Heart right ventricle (tissue), 16 donors: ENCODE measurements around the gene PLCD3. TPM values are rescaled to one million over a fixed set of nuclear protein-coding genes. Genes with fewer than 3 reads are reported as not detected.

Experiments
- ATAC-seq, 8 donors: fragments of 200-7000 bp; cut with Tn5 transposase; one replicate each; pipeline ENCODE4 v1.9.1; 2020; ENCODE audit warnings: mild to moderate bottlenecking in 8 of 8, moderate library complexity in 8 of 8, moderate number of reproducible peaks in 1 of 8
- DNase-seq, 2 donors: peaks; one replicate each; pipeline ENCODE4 v3.0.0-alpha.2; 2020
- H3K27ac ChIP-seq, 10 donors: fragments of 200-600 bp; sonication (generic) in 2 of 10; one replicate each; pipeline versions ENCODE4 v1.5.0 to v1.8.0; 2020 to 2022; ENCODE audit warnings: mild to moderate bottlenecking in 3 of 10
- H3K27me3 ChIP-seq, 7 donors: fragments of 200-600 bp; one replicate each; pipeline ENCODE4 v1.8.0; 2021 to 2022; ENCODE audit warnings: mild to moderate bottlenecking in 2 of 7
- H3K36me3 ChIP-seq, 9 donors: fragments of 200-600 bp; sonication (generic) in 1 of 9; one replicate each; pipeline versions ENCODE4 v1.5.0 to v1.8.0; 2020 to 2022; ENCODE audit warnings: mild to moderate bottlenecking in 2 of 9
- H3K4me1 ChIP-seq, 9 donors: fragments of 200-600 bp; sonication (generic) in 1 of 9; one replicate each; pipeline versions ENCODE4 v1.5.0 to v1.8.0; 2020 to 2022; ENCODE audit warnings: mild to moderate bottlenecking in 4 of 9
- H3K4me3 ChIP-seq, 10 donors: fragments of 200-600 bp; sonication (generic) in 2 of 10; one replicate each; pipeline versions ENCODE4 v1.5.0 to v1.8.0; 2020 to 2022; ENCODE audit warnings: mild to moderate bottlenecking in 7 of 10, moderate library complexity in 2 of 10
- H3K9me3 ChIP-seq, 11 donors: fragments of 200-600 bp in 10 of 11; sonication (generic) in 2 of 11; one replicate each; pipeline versions ENCODE4 v1.5.0 to v1.8.0; 2013 to 2022; ENCODE audit warnings: mild to moderate bottlenecking in 2 of 11, control low read depth in 1 of 11, moderate library complexity in 1 of 11
- WGBS, 2 donors: extraction: QIAGEN DNeasy Blood & Tissue Kit; methylation state at CpG; one replicate each; pipeline ENCODE4 v1.1.7; 2013; ENCODE audit warnings: inconsistent platforms in 1 of 2; 5-methylcytosine and 5-hydroxymethylcytosine counted together
- intact Hi-C, 10 donors: fragments of 100-400 bp; cut with DNase I; formaldehyde crosslinking; loops; one replicate each; pipeline versions ENCODE4 v1.11.1 to v1.14.2; 2022
- polyA plus RNA-seq, 2 donors: library from polyadenylated mRNA; stranded (reverse); fragments of 200-250 nt; gene quantifications; one replicate each; pipeline ENCODE4 v1.2.3, GENCODE V29; 2013
- total RNA-seq, 10 donors: library from RNA; stranded (reverse); fragmentation: NEBNext Ultra II Directional in 3 of 10; extraction: Animal tissue kit (Norgen Biotek cat#: 25700) in 3 of 10; gene quantifications; one replicate each; pipeline versions ENCODE4 v1.2.1 to v1.2.4, GENCODE V29; 2021 to 2023
- TF ChIP-seq, protein P1 (sequence below), 9 donors: fragments of 200-600 bp; sonication (generic) in 2 of 9; IDR thresholded peaks; one replicate each; pipeline versions ENCODE4 v1.5.0 to v1.8.0; 2021 to 2022; ENCODE audit warnings: antibody characterized with exemption in 9 of 9, mild to moderate bottlenecking in 5 of 9, moderate library complexity in 1 of 9
- donor health status: Arrhythmogenic right ventricular cardiomyopathy.
- donor health status: ischemic (EF 13 %, LVEDD 7.1; RV severe dilation, severe dysfunction).
- donor health status: healthy with polysubstance abuse.
- donor health status: DM: no; HTN: yes; CAD: no.
- donor health status: DM: no; HTN: no; CAD: no.
- donor health status: ischemic (EF 25% LVEDD 6.9; RV normal size, moderate dysfunction).
- donor health status: ischemic (EF 25% LVEDD 5.7; RV mildly dilated, moderate dysfunction).
- donor health status: healthy.
- donor health status: DM: yes; HTN: yes; CAD: no.
- donor health status: Ischemic cardiomyopathy.
- donor health status: ischemic (EF 35%, LVEDD 5.7; RV mildly dilated, moderate dysfunction).
- donor health status: nonischemic (EF 11% LVEDD 7.7; RV severe dilation, severe dysfunction).
- donor health status: DM: yes; HTN: yes; CAD: no.
- donor health status: PGD.
- donor health status: ischemic (EF 29% LVEDD 5.4; RV normal size, mild dysfunction).
- donor health status: nonischemic (EF 23%, LVEDD 6.1; RV moderate dilation, normal function).

PLCD3 gene
- total and polyA plus RNA-seq, 12 donors = 44.6 to 188 (median 112) TPM

DNA sequence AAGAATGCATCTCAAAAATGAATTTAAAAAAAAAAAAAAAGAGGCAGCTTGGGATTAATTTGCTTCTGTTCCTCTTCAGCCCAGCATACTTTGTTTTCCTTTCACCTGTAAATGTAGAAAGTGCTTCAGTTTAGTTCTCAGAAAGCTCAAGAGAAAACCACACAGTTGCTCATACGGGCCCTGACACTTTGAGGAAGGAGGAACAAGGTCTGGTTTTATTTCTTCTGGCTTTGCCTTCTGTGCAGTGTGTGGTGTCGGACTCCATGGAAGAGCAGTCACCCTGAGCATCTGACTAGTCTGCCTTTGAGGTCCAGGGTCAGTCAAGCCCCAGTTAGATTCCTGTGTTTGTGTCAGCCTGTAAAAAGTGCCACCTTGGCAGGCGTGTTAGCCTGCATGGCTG lies 43.6 kb downstream of the PLCD3 start:
- peak overlapping the region in 3 of 10 donors; percentile 28 to 59 (median 52) for H3K27ac ChIP-seq
- intact Hi-C loops = no loop called here
- no peaks in the 10 kb centered on the region for H3K9me3 ChIP-seq
- DNase-seq (no peak), ATAC-seq (no peak)
- H3K27me3 ChIP-seq = no peaks in the 10 kb centered on the region
- TF ChIP-seq, protein P1, sequence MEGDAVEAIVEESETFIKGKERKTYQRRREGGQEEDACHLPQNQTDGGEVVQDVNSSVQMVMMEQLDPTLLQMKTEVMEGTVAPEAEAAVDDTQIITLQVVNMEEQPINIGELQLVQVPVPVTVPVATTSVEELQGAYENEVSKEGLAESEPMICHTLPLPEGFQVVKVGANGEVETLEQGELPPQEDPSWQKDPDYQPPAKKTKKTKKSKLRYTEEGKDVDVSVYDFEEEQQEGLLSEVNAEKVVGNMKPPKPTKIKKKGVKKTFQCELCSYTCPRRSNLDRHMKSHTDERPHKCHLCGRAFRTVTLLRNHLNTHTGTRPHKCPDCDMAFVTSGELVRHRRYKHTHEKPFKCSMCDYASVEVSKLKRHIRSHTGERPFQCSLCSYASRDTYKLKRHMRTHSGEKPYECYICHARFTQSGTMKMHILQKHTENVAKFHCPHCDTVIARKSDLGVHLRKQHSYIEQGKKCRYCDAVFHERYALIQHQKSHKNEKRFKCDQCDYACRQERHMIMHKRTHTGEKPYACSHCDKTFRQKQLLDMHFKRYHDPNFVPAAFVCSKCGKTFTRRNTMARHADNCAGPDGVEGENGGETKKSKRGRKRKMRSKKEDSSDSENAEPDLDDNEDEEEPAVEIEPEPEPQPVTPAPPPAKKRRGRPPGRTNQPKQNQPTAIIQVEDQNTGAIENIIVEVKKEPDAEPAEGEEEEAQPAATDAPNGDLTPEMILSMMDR (IDR thresholded peaks at IDR 0.05) = no peak
- H3K4me1 ChIP-seq = peaks cover 8 to 46% (median 37%) of the 10 kb centered on the region in 9 donors
- H3K4me3 ChIP-seq = no peak overlapping the region
- 87 to 92% methylated on average over 3 of the region's 3 CpGs for WGBS, 2 donors
- peaks cover 0 to 99% (median 45%) of the 10 kb centered on the region in 9 donors for H3K36me3 ChIP-seq

DNA sequence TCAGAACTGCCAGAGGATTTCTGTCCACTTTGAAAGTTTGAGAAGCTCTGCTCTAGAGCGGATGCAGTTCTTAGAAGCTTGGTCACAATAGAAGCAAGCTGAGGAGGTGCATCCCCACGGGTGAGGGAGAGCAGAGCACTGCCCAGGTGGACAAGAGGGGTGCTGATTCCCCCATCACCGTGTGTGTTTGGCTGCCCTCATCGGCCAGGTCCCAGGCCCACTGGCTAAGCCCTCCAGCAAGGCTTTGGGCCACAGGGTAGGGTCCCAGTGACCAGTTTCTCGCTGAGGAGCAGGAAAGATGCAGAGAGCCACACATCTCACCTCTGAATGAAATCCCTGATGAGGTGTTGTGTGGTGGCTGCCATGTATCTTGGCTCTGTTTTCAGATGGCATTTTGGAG lies 44.3 kb downstream of the PLCD3 start:
- H3K36me3 ChIP-seq = peaks cover 0 to 99% (median 51%) of the 10 kb centered on the region in 9 donors
- H3K4me1 ChIP-seq = peaks cover 8 to 38% (median 29%) of the 10 kb centered on the region in 9 donors
- ATAC-seq (no peak), DNase-seq (no peak)
- H3K27ac ChIP-seq = peak overlapping the region in 7 of 10 donors; percentile 2 to 64 (median 52)
- intact Hi-C loops = no loop called here
- no peaks in the 10 kb centered on the region for H3K9me3 ChIP-seq
- no peak overlapping the region for H3K4me3 ChIP-seq
- TF ChIP-seq, protein P1 (IDR thresholded peaks at IDR 0.05) = no peak
- 90 to 93% methylated on average over 5 of the region's 5 CpGs for WGBS, 2 donors
- H3K27me3 ChIP-seq = no peaks in the 10 kb centered on the region

DNA sequence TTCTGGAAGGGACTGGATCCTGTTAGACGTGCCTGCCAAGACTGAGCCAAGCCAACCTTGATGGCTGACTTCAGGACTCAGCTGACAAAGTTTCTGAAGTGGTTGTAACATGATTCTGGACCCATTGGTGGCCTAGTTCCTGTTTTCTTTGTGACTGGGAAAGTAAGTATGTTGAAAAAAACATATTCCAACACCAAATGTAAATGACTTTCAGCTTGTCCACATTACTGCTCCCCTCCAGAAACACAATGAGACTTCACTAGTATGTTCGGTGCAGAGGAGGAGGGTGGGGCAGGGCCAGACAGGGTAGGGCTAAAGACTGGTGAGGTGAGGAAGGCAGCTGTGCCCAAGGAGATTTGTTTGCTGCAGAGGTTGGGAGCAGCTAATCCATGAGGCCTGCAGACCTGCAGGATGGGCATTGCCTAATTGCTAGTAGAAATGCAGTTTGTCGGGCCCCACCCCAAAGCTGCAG lies 44.8 kb downstream of the PLCD3 start:
- TF ChIP-seq, protein P1 (IDR thresholded peaks at IDR 0.05) = no peak
- peaks cover 0 to 99% (median 55%) of the 10 kb centered on the region in 9 donors for H3K36me3 ChIP-seq
- H3K9me3 ChIP-seq = no peaks in the 10 kb centered on the region
- WGBS, 2 donors = 55 to 72% methylated on average over 3 of the region's 3 CpGs
- peak in 7 of 8 donors; percentile 46 to 74 (median 71) for ATAC-seq
- H3K27ac ChIP-seq = peak overlapping the region in 9 of 10 donors; percentile 2 to 64 (median 34)
- no peaks in the 10 kb centered on the region for H3K27me3 ChIP-seq
- peaks cover 6 to 34% (median 25%) of the 10 kb centered on the region in 9 donors for H3K4me1 ChIP-seq
- no peak for DNase-seq
- no peak overlapping the region for H3K4me3 ChIP-seq
- intact Hi-C loops = no loop called here

DNA sequence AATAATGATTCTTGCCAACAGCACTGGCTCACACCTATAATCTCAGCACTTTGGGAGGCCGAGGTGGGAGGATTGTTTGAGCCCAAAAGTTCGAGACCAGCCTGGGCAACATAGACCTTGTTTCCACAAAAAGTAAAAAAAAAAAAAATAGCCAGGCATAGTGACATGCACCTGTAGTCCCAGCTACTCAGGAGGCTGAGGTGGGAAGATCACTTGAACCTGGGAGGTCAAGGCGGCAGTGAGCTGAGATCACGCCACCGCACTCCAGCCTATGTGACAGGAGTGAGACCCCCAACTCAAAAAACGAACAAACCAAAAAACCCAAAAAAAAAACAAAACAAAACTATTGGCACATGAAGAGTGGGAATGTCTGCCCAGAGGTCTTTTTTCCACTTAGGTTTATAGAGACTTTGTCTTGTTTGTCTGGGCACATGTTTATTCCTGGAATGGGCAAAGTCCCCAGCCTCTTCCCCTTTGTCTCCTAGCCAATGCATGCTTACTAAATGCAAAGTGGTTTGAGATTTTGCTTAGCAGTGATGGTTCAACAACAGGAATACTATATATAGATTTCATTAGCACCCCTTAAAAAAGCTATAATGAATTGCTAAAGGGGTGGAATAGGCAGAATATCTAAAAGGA lies 45.3 kb downstream of the PLCD3 start:
- no peak for DNase-seq
- peaks cover 3 to 28% (median 19%) of the 10 kb centered on the region in 9 donors for H3K4me1 ChIP-seq
- peaks cover 0 to 99% (median 61%) of the 10 kb centered on the region in 9 donors for H3K36me3 ChIP-seq
- TF ChIP-seq, protein P1 (IDR thresholded peaks at IDR 0.05) = no peak
- WGBS, 2 donors = 93 to 94% methylated on average over 6 of the region's 6 CpGs
- H3K4me3 ChIP-seq = no peak overlapping the region
- no peaks in the 10 kb centered on the region for H3K9me3 ChIP-seq
- ATAC-seq = peak in 5 of 8 donors; percentile 10 to 36 (median 25)
- H3K27me3 ChIP-seq = no peaks in the 10 kb centered on the region
- H3K27ac ChIP-seq = peak overlapping the region in 9 of 10 donors; percentile 2 to 64 (median 34)
- intact Hi-C loops = no loop called here
